ENCODE results near the gene PLXNA1.

DNA sequence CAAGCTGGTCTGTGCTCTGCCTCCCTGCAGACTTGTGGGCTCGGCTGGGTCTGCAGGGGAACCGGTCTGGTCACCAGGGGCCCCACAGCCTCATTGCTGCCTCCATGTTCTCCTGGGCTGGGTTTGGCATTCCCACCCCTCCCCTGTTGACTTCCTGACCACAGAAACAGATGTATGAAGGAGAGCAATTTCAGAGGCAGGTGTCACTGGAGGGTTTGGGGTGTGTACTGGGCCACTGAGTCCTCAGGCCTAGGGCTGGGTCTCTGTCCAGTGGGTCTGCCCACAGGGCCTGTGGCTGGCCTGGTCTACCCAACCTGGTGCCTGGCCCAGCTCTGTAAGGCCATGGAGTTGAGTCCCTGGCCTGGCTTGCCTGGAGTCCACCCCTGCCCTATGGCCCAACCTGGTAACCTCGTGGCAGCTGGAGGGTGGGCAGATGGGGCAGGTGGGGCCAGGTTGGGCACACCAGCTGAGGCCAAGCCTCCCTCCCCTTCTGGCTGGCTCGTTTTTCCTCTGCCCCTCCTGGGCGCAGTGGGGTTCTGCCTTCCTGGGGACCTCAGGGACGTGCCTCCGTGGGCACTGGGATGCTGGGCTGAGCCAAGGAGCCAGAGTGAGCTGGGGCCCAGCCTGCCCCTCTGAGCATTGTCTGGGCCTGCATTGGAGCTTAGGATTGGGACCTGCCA, 20.8 kb downstream of the PLXNA1 start:
- TF ChIP-seq, protein P1, sequence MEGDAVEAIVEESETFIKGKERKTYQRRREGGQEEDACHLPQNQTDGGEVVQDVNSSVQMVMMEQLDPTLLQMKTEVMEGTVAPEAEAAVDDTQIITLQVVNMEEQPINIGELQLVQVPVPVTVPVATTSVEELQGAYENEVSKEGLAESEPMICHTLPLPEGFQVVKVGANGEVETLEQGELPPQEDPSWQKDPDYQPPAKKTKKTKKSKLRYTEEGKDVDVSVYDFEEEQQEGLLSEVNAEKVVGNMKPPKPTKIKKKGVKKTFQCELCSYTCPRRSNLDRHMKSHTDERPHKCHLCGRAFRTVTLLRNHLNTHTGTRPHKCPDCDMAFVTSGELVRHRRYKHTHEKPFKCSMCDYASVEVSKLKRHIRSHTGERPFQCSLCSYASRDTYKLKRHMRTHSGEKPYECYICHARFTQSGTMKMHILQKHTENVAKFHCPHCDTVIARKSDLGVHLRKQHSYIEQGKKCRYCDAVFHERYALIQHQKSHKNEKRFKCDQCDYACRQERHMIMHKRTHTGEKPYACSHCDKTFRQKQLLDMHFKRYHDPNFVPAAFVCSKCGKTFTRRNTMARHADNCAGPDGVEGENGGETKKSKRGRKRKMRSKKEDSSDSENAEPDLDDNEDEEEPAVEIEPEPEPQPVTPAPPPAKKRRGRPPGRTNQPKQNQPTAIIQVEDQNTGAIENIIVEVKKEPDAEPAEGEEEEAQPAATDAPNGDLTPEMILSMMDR (IDR thresholded peaks at IDR 0.05; ENCODE audit: insufficient read depth, low read length) = no peak
- no peak for TF ChIP-seq POLR2AphosphoS5 (IDR thresholded peaks at IDR 0.05; ENCODE audit: low read depth)
- TF ChIP-seq, protein P2, sequence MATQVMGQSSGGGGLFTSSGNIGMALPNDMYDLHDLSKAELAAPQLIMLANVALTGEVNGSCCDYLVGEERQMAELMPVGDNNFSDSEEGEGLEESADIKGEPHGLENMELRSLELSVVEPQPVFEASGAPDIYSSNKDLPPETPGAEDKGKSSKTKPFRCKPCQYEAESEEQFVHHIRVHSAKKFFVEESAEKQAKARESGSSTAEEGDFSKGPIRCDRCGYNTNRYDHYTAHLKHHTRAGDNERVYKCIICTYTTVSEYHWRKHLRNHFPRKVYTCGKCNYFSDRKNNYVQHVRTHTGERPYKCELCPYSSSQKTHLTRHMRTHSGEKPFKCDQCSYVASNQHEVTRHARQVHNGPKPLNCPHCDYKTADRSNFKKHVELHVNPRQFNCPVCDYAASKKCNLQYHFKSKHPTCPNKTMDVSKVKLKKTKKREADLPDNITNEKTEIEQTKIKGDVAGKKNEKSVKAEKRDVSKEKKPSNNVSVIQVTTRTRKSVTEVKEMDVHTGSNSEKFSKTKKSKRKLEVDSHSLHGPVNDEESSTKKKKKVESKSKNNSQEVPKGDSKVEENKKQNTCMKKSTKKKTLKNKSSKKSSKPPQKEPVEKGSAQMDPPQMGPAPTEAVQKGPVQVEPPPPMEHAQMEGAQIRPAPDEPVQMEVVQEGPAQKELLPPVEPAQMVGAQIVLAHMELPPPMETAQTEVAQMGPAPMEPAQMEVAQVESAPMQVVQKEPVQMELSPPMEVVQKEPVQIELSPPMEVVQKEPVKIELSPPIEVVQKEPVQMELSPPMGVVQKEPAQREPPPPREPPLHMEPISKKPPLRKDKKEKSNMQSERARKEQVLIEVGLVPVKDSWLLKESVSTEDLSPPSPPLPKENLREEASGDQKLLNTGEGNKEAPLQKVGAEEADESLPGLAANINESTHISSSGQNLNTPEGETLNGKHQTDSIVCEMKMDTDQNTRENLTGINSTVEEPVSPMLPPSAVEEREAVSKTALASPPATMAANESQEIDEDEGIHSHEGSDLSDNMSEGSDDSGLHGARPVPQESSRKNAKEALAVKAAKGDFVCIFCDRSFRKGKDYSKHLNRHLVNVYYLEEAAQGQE (IDR thresholded peaks at IDR 0.05; ENCODE audit: insufficient replicate concordance, low read depth) = no peak

Data from HL-60 (cell line).